PC-3 (cell line): ENCODE measurements around the gene WT1.

ENCODE experiments used
- EZH2 ChIP-seq: fragments of 300-600 bp; sonication (generic); IDR thresholded peaks from one replicate; pipeline ENCODE4 v1.6.1; 2017; ENCODE audit warnings: antibody characterized with exemption, mild to moderate bottlenecking, low read length; ENCODE audit not compliant: unreplicated experiment
- TF ChIP-seq, protein P1 (sequence below): fragments of 300-600 bp; sonication (generic); conservative IDR thresholded peaks from 2 replicates; pipeline ENCODE4 v1.5.1; 2017; ENCODE audit warnings: antibody characterized with exemption, low read depth, mild to moderate bottlenecking, low read length

DNA sequence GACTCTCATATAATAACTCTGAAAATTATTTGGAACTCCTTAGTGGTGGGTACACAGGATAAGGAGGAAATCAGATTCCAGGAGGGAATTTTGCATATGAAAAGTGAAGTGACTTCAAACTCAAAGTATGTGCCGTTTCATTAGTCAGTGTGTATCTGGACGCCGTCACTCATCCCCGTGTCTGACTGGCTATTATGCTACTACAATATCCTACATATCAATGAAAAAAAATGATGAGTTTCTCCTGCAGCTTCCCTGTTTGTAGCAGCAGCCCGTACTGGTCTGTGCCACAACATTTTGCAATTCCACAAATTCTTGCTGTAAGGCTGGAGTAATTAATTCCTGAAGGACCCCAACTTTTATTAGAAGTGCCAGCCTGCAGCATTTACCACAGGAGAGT, 16.5 kb downstream of the WT1 start:
- TF ChIP-seq, protein P1, sequence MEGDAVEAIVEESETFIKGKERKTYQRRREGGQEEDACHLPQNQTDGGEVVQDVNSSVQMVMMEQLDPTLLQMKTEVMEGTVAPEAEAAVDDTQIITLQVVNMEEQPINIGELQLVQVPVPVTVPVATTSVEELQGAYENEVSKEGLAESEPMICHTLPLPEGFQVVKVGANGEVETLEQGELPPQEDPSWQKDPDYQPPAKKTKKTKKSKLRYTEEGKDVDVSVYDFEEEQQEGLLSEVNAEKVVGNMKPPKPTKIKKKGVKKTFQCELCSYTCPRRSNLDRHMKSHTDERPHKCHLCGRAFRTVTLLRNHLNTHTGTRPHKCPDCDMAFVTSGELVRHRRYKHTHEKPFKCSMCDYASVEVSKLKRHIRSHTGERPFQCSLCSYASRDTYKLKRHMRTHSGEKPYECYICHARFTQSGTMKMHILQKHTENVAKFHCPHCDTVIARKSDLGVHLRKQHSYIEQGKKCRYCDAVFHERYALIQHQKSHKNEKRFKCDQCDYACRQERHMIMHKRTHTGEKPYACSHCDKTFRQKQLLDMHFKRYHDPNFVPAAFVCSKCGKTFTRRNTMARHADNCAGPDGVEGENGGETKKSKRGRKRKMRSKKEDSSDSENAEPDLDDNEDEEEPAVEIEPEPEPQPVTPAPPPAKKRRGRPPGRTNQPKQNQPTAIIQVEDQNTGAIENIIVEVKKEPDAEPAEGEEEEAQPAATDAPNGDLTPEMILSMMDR = no peak
- no peak for TF ChIP-seq EZH2
